Neural cell (in vitro differentiated cells): ENCODE measurements around the gene MYL12B. TPM values are rescaled to one million over a fixed set of nuclear protein-coding genes. Genes with fewer than 3 reads are reported as not detected.

Experiments
- H2AFZ ChIP-seq: fragments of 200-600, 300-800 bp; sonication (generic), shearing (Covaris generic); 2 replicates; pipeline ENCODE4 v1.6.0; 2014; ENCODE audit warnings: low read depth, mild to moderate bottlenecking, antibody characterized with exemption, low read length, moderate library complexity
- H3F3A ChIP-seq: fragments of 200-600 bp; shearing (Covaris generic); 2 replicates; pipeline ENCODE4 v1.6.1; 2016; ENCODE audit warnings: mild to moderate bottlenecking, moderate library complexity, mixed read lengths, antibody characterized with exemption, low read length; ENCODE audit not compliant: insufficient read depth, poor library complexity, severe bottlenecking
- H3K27ac ChIP-seq: fragments of 200-600, 300-800 bp; sonication (generic), shearing (Covaris generic); 2 replicates; pipeline ENCODE4 v1.5.1; 2014; ENCODE audit warnings: mild to moderate bottlenecking, low read length, moderate library complexity
- H3K27me3 ChIP-seq: fragments of 300-800, 200-600 bp; sonication (generic), shearing (Covaris generic); 2 replicates; pipeline ENCODE4 v1.6.0; 2014; ENCODE audit warnings: mild to moderate bottlenecking, low read depth, low read length, moderate library complexity; ENCODE audit not compliant: insufficient read depth
- H3K36me3 ChIP-seq: fragments of 300-800, 200-600 bp; sonication (generic), shearing (Covaris generic); 2 replicates; pipeline ENCODE4 v1.5.1; 2014; ENCODE audit warnings: mild to moderate bottlenecking, antibody characterized with exemption, low read length, moderate library complexity; ENCODE audit not compliant: insufficient read depth
- H3K4me2 ChIP-seq: fragments of 300-800, 200-600 bp; sonication (generic), shearing (Covaris generic); 2 replicates; pipeline ENCODE4 v1.6.0; 2014; ENCODE audit warnings: mild to moderate bottlenecking, low read length
- H3K4me3 ChIP-seq: fragments of 300-800, 200-600 bp; sonication (generic), shearing (Covaris generic); 2 replicates; pipeline ENCODE4 v1.5.1; 2014; ENCODE audit warnings: mild to moderate bottlenecking, low read length, moderate library complexity
- H3K79me2 ChIP-seq: fragments of 200-600 bp; shearing (Covaris generic); replicated peaks from 2 replicates; pipeline ENCODE4 v1.6.0; 2014; ENCODE audit warnings: mild to moderate bottlenecking, low read length, moderate library complexity; ENCODE audit not compliant: insufficient read depth
- H3K9ac ChIP-seq: fragments of 300-800, 200-600 bp; sonication (generic), shearing (Covaris generic); 2 replicates; pipeline ENCODE4 v1.6.1; 2016; ENCODE audit warnings: mild to moderate bottlenecking, low read length, mixed read lengths
- H3K9me2 ChIP-seq: fragments of 200-600 bp; shearing (Covaris generic); 2 replicates; pipeline ENCODE4 v1.6.1; 2016; ENCODE audit warnings: mild to moderate bottlenecking, low read length, mixed read lengths; ENCODE audit not compliant: insufficient read depth
- H3K9me3 ChIP-seq: fragments of 200-600, 300-800 bp; sonication (generic), shearing (Covaris generic); 2 replicates; pipeline ENCODE4 v1.6.1; 2016; ENCODE audit warnings: mild to moderate bottlenecking, mixed run types, low read length, moderate library complexity, mixed read lengths
- H4K20me1 ChIP-seq: fragments of 200-600 bp; shearing (Covaris generic); 2 replicates; pipeline ENCODE4 v1.6.1; 2016; ENCODE audit warnings: mild to moderate bottlenecking, mixed run types; ENCODE audit not compliant: insufficient read depth
- EP300 ChIP-seq: fragments of 450-650 bp; conservative IDR thresholded peaks from 2 replicates; pipeline ENCODE4 v1.6.1; 2014; ENCODE audit warnings: antibody characterized with exemption, mild to moderate bottlenecking, moderate library complexity; ENCODE audit not compliant: poor library complexity, severe bottlenecking
- EZH2 ChIP-seq: fragments of 200-600, 300-800 bp; shearing (Covaris generic), sonication (generic); IDR thresholded peaks from 2 replicates; pipeline ENCODE4 v1.6.1; 2014; ENCODE audit warnings: antibody characterized with exemption, low read length, borderline replicate concordance, mild to moderate bottlenecking; ENCODE audit not compliant: insufficient read depth, poor library complexity, severe bottlenecking
- MXI1 ChIP-seq: fragments of 450-650 bp; conservative IDR thresholded peaks from 2 replicates; pipeline ENCODE4 v1.6.1; 2014; ENCODE audit warnings: antibody characterized with exemption, mild to moderate bottlenecking; ENCODE audit not compliant: poor library complexity, severe bottlenecking
- POLR2AphosphoS5 ChIP-seq: IDR thresholded peaks from 2 replicates; pipeline ENCODE4 v1.6.1; 2012
- RAD21 ChIP-seq: fragments of 450-650 bp; conservative IDR thresholded peaks from 2 replicates; pipeline ENCODE4 v1.6.1; 2014; ENCODE audit warnings: antibody characterized with exemption, mild to moderate bottlenecking, moderate library complexity
- SMC3 ChIP-seq: fragments of 450-650 bp; conservative IDR thresholded peaks from 2 replicates; pipeline ENCODE4 v1.6.1; 2014; ENCODE audit warnings: antibody characterized with exemption, mild to moderate bottlenecking, moderate library complexity; ENCODE audit not compliant: poor library complexity
- TAF1 ChIP-seq: IDR thresholded peaks from 2 replicates; pipeline ENCODE4 v1.6.1; 2012; ENCODE audit warnings: low read depth
- polyA plus RNA-seq: library from polyadenylated mRNA; depleted of rRNA; stranded (reverse); fragments of >200 nt; gene quantifications from 2 replicates; pipeline ENCODE4 v1.2.3, GENCODE V29; 2014
- TF ChIP-seq, protein P1 (sequence below): fragments of 450-650 bp; IDR thresholded peaks from 2 replicates; pipeline ENCODE4 v1.5.1; 2014; ENCODE audit warnings: antibody characterized with exemption, mild to moderate bottlenecking, moderate library complexity; ENCODE audit not compliant: poor library complexity, severe bottlenecking
- TF ChIP-seq, protein P2 (sequence below): IDR thresholded peaks from 2 replicates; pipeline ENCODE4 v1.6.1; 2012; ENCODE audit warnings: borderline replicate concordance

The MYL12B gene
- polyA plus RNA-seq, 1 donor from 2014 or later = 384 TPM

DNA sequence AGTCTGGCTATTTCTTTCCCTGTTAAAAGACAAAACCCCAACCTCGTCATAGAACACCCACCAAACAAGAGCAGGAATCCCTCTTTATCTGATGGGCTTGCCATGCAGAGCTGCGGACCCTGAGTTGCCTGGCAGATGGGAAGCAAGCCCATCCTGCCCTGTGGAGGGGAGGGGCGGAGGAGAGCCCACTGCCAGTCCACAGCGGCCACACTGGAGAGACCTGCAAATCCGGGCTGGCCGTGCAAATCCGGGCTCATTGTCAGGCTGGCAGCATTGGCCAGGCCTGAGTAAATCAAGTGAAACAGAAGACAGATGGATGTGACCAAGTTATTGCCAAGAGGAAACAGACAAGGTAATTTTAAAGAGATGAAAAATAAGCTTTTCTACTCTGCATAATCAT, 22.0 kb downstream of the MYL12B start:
- Histone ChIP-seq H3K4me3 (no peak overlapping the region), H3K27me3 (no peaks in the 10 kb centered on the region), H3K4me2 (no peak overlapping the region), H3K27ac (no peak overlapping the region), H3K9ac (no peak overlapping the region), H2AFZ (no peak overlapping the region), H3K9me3 (no peaks in the 10 kb centered on the region), H3F3A (no peaks in the 10 kb centered on the region), H4K20me1 (no peaks in the 10 kb centered on the region), H3K36me3 (no peaks in the 10 kb centered on the region), H3K79me2 (no peaks in the 10 kb centered on the region), H3K9me2 (no peaks in the 10 kb centered on the region)
- TF ChIP-seq EP300 (no peak), MXI1 (no peak)
- TF ChIP-seq, protein P1, sequence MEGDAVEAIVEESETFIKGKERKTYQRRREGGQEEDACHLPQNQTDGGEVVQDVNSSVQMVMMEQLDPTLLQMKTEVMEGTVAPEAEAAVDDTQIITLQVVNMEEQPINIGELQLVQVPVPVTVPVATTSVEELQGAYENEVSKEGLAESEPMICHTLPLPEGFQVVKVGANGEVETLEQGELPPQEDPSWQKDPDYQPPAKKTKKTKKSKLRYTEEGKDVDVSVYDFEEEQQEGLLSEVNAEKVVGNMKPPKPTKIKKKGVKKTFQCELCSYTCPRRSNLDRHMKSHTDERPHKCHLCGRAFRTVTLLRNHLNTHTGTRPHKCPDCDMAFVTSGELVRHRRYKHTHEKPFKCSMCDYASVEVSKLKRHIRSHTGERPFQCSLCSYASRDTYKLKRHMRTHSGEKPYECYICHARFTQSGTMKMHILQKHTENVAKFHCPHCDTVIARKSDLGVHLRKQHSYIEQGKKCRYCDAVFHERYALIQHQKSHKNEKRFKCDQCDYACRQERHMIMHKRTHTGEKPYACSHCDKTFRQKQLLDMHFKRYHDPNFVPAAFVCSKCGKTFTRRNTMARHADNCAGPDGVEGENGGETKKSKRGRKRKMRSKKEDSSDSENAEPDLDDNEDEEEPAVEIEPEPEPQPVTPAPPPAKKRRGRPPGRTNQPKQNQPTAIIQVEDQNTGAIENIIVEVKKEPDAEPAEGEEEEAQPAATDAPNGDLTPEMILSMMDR = no peak

DNA sequence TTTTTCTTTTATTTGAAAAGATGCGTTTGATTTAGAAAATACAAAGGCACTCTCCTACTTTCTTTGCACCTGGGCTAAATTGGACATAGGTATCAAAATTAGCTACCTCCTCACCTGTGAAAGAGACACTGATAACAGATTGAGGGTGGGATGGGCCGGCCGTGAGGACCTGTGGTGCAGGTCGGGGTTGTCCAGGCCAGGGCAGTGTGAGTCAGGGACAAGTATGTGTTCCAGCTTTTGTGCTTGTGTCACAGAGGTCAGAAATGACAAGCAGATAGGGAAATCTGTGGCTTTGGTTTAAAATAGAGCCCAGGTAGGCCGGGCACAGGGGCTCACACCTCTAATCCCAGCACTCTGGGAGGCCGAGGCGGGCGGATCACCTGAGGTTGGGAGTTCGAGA, 22.6 kb downstream of the MYL12B start:
- no peaks in the 10 kb centered on the region for H3K27me3 ChIP-seq
- no peak overlapping the region for H3K9ac ChIP-seq
- no peaks in the 10 kb centered on the region for H4K20me1 ChIP-seq
- H3K27ac ChIP-seq = no peak overlapping the region
- no peaks in the 10 kb centered on the region for H3K79me2 ChIP-seq
- H2AFZ ChIP-seq = no peak overlapping the region
- no peaks in the 10 kb centered on the region for H3K36me3 ChIP-seq
- H3K9me3 ChIP-seq = no peaks in the 10 kb centered on the region
- no peaks in the 10 kb centered on the region for H3F3A ChIP-seq
- H3K4me3 ChIP-seq = no peak overlapping the region
- no peaks in the 10 kb centered on the region for H3K9me2 ChIP-seq
- H3K4me2 ChIP-seq = no peak overlapping the region
- TF ChIP-seq EZH2 (no peak), TAF1 (no peak), RAD21 (no peak), SMC3 (no peak), POLR2AphosphoS5 (no peak)
- TF ChIP-seq, protein P2, sequence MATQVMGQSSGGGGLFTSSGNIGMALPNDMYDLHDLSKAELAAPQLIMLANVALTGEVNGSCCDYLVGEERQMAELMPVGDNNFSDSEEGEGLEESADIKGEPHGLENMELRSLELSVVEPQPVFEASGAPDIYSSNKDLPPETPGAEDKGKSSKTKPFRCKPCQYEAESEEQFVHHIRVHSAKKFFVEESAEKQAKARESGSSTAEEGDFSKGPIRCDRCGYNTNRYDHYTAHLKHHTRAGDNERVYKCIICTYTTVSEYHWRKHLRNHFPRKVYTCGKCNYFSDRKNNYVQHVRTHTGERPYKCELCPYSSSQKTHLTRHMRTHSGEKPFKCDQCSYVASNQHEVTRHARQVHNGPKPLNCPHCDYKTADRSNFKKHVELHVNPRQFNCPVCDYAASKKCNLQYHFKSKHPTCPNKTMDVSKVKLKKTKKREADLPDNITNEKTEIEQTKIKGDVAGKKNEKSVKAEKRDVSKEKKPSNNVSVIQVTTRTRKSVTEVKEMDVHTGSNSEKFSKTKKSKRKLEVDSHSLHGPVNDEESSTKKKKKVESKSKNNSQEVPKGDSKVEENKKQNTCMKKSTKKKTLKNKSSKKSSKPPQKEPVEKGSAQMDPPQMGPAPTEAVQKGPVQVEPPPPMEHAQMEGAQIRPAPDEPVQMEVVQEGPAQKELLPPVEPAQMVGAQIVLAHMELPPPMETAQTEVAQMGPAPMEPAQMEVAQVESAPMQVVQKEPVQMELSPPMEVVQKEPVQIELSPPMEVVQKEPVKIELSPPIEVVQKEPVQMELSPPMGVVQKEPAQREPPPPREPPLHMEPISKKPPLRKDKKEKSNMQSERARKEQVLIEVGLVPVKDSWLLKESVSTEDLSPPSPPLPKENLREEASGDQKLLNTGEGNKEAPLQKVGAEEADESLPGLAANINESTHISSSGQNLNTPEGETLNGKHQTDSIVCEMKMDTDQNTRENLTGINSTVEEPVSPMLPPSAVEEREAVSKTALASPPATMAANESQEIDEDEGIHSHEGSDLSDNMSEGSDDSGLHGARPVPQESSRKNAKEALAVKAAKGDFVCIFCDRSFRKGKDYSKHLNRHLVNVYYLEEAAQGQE = no peak

DNA sequence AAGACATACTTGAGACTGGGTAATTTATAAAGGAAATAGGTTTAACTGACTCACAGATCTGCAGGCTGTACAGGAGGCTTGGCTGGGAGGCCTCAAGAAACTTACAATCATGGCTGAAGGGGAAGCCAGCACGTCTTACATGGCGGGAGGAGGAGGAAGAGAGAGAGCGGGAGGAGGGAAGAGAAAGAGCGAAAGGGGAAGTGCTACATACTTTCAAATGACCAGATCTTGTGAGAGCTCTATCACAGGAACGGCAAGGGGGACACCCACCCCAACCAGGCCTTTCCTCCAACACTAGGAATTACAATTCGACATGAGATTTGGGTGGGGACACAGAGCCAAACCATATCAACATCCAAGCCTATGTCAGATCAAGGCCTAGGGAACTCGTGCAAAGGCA, 24.2 kb downstream of the MYL12B start:
- TF ChIP-seq, protein P2 = no peak
- TF ChIP-seq POLR2AphosphoS5 = no peak
- no peak for TF ChIP-seq EZH2
- no peak for TF ChIP-seq SMC3
- TF ChIP-seq MXI1 = no peak
- TF ChIP-seq, protein P1 = no peak
- no peaks in the 10 kb centered on the region for H3K27me3 ChIP-seq
- H3K27ac ChIP-seq = no peak overlapping the region
- H3F3A ChIP-seq = no peaks in the 10 kb centered on the region
- H3K4me2 ChIP-seq = no peak overlapping the region
- no peak overlapping the region for H3K4me3 ChIP-seq
- no peaks in the 10 kb centered on the region for H3K36me3 ChIP-seq
- no peaks in the 10 kb centered on the region for H3K79me2 ChIP-seq
- H3K9me2 ChIP-seq = no peaks in the 10 kb centered on the region
- H4K20me1 ChIP-seq = no peaks in the 10 kb centered on the region
- H3K9me3 ChIP-seq = no peaks in the 10 kb centered on the region
- H2AFZ ChIP-seq = no peak overlapping the region
- H3K9ac ChIP-seq = no peak overlapping the region
